ENCODE results near the gene SRRM4. TPM values are rescaled to one million over a fixed set of nuclear protein-coding genes. Genes with fewer than 3 reads are reported as not detected.

SRRM4 gene
- total RNA-seq, 1 experiment from 2014 or later = 0.02 TPM

DNA sequence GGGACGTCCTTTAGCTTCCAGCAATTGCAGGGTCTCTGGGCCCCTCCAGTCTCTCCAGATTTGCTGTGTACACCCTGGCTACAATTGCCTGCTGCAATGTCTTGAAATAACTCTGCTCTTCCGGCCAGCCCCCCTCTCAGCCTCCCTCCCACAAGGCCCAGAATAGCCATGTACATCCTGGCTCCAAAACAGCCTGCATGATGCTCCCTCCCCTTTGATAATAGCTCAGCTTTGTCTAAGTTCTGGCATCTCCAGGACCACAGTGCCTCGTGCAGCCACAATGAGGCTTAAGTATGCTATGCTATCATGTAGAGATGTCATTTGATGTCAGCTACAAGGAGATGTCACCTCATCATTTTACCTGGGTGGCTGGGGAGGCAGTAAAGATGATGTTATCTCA lies 74.6 kb downstream of the SRRM4 start:
- H3K79me2 ChIP-seq (ENCODE audit: insufficient read depth, low read length) = no peaks in the 10 kb centered on the region
- H3K4me1 ChIP-seq (ENCODE audit: control insufficient read depth in 1 of 2, insufficient read depth in 2 of 2, low read length in 2 of 2) = no peaks in the 10 kb centered on the region
- DNase-seq (ENCODE audit: low read depth, low spot score) (no peak), ATAC-seq (no peak)
- no peak overlapping the region for H3K4me3 ChIP-seq (replicated peaks in 1 of 2; ENCODE audit: low read depth in 1 of 2, low read length in 2 of 2)
- intact Hi-C loops (cut with micrococcal nuclease) = no loop called here
- H3K36me3 ChIP-seq (ENCODE audit: control insufficient read depth in 1 of 2, insufficient read depth in 2 of 2, low read length in 2 of 2) = no peaks in the 10 kb centered on the region
- ChIA-PET POLR2A (no interaction called here), RAD21 (ENCODE audit: low non-redundant PET in 1 of 2, low total read pairs in 2 of 2, uncharacterized antibody in 2 of 2, unreplicated experiment in 2 of 2) (no interaction called here), CTCF (no interaction called here)
- BruUV-seq (replicated peaks) = no TSS peak
- peaks cover 10% of the 10 kb centered on the region; the same call in 1 of the 2 replicates for H3K27me3 ChIP-seq (ENCODE audit: insufficient read depth, low read length)
- no peak overlapping the region for H3K4me2 ChIP-seq (ENCODE audit: low read length)
- TF ChIP-seq CBX3 (IDR thresholded peaks at IDR 0.05; ENCODE audit: low read depth) = no peak
- no peak for TF ChIP-seq CEBPB (IDR thresholded peaks at IDR 0.05; ENCODE audit: low read depth)
- no peak for TF ChIP-seq EZH2 (IDR thresholded peaks at IDR 0.05)
- TF ChIP-seq JUND (IDR thresholded peaks at IDR 0.05) = no peak
- no peak for TF ChIP-seq EZH2phosphoT487 (IDR thresholded peaks at IDR 0.05; ENCODE audit: borderline replicate concordance)
- no peak for TF ChIP-seq SIN3A (IDR thresholded peaks at IDR 0.05; ENCODE audit: low read depth)
- TF ChIP-seq, protein P1, sequence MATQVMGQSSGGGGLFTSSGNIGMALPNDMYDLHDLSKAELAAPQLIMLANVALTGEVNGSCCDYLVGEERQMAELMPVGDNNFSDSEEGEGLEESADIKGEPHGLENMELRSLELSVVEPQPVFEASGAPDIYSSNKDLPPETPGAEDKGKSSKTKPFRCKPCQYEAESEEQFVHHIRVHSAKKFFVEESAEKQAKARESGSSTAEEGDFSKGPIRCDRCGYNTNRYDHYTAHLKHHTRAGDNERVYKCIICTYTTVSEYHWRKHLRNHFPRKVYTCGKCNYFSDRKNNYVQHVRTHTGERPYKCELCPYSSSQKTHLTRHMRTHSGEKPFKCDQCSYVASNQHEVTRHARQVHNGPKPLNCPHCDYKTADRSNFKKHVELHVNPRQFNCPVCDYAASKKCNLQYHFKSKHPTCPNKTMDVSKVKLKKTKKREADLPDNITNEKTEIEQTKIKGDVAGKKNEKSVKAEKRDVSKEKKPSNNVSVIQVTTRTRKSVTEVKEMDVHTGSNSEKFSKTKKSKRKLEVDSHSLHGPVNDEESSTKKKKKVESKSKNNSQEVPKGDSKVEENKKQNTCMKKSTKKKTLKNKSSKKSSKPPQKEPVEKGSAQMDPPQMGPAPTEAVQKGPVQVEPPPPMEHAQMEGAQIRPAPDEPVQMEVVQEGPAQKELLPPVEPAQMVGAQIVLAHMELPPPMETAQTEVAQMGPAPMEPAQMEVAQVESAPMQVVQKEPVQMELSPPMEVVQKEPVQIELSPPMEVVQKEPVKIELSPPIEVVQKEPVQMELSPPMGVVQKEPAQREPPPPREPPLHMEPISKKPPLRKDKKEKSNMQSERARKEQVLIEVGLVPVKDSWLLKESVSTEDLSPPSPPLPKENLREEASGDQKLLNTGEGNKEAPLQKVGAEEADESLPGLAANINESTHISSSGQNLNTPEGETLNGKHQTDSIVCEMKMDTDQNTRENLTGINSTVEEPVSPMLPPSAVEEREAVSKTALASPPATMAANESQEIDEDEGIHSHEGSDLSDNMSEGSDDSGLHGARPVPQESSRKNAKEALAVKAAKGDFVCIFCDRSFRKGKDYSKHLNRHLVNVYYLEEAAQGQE (IDR thresholded peaks at IDR 0.05; ENCODE audit: low read depth) = no peak
- TF ChIP-seq POLR2AphosphoS5 (IDR thresholded peaks at IDR 0.05; ENCODE audit: low read depth, low read length) = no peak
- no peak for TF ChIP-seq TCF7L2 (IDR thresholded peaks at IDR 0.05; ENCODE audit: borderline replicate concordance, extremely low read depth, insufficient read depth, insufficient read length)
- TF ChIP-seq RAD21 (IDR thresholded peaks at IDR 0.05; ENCODE audit: low read depth) = no peak
- no peak for TF ChIP-seq SP1 (IDR thresholded peaks at IDR 0.05; ENCODE audit: low read depth)
- no peak for TF ChIP-seq ELF1 (IDR thresholded peaks at IDR 0.05; ENCODE audit: borderline replicate concordance, low read depth)
- TF ChIP-seq ZFX (IDR thresholded peaks at IDR 0.05) = no peak
- no peak for TF ChIP-seq EGR1 (IDR thresholded peaks at IDR 0.05; ENCODE audit: low read depth)
- TF ChIP-seq, protein P2, sequence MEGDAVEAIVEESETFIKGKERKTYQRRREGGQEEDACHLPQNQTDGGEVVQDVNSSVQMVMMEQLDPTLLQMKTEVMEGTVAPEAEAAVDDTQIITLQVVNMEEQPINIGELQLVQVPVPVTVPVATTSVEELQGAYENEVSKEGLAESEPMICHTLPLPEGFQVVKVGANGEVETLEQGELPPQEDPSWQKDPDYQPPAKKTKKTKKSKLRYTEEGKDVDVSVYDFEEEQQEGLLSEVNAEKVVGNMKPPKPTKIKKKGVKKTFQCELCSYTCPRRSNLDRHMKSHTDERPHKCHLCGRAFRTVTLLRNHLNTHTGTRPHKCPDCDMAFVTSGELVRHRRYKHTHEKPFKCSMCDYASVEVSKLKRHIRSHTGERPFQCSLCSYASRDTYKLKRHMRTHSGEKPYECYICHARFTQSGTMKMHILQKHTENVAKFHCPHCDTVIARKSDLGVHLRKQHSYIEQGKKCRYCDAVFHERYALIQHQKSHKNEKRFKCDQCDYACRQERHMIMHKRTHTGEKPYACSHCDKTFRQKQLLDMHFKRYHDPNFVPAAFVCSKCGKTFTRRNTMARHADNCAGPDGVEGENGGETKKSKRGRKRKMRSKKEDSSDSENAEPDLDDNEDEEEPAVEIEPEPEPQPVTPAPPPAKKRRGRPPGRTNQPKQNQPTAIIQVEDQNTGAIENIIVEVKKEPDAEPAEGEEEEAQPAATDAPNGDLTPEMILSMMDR (IDR thresholded peaks at IDR 0.05 in 2 of 3, conservative IDR thresholded peaks at IDR 0.05 in 1 of 3; ENCODE audit: borderline replicate concordance in 1 of 3, insufficient read depth in 1 of 3, low read depth in 2 of 3, low read length in 2 of 3) = no peak
- no peak for TF ChIP-seq FOSL1 (IDR thresholded peaks at IDR 0.05; ENCODE audit: low read depth)
- TF ChIP-seq, protein P3, sequence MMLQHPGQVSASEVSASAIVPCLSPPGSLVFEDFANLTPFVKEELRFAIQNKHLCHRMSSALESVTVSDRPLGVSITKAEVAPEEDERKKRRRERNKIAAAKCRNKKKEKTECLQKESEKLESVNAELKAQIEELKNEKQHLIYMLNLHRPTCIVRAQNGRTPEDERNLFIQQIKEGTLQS (IDR thresholded peaks at IDR 0.05) = no peak
- TF ChIP-seq YY1 (IDR thresholded peaks at IDR 0.05; ENCODE audit: extremely low read depth, insufficient replicate concordance, low read depth, low read length) = no peak
- no peak for TF ChIP-seq POLR2A (IDR thresholded peaks at IDR 0.05; ENCODE audit: borderline replicate concordance, extremely low read depth, insufficient read depth, insufficient read length)
- TF ChIP-seq, protein P4, sequence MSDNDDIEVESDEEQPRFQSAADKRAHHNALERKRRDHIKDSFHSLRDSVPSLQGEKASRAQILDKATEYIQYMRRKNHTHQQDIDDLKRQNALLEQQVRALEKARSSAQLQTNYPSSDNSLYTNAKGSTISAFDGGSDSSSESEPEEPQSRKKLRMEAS (IDR thresholded peaks at IDR 0.05) = no peak
- no peaks in the 10 kb centered on the region for H3K9me2 ChIP-seq (ENCODE audit: insufficient read depth)
- H3K27ac ChIP-seq (ENCODE audit: low read depth, low read length) = no peak overlapping the region
- H3K9ac ChIP-seq (ENCODE audit: low read length) = no peak overlapping the region
- H3K9me3 ChIP-seq (ENCODE audit: control insufficient read depth in 1 of 2, insufficient read depth in 1 of 2, low read depth in 1 of 2, low read length in 2 of 2) = no peaks in the 10 kb centered on the region
- no peak overlapping the region for H2AFZ ChIP-seq (ENCODE audit: low read depth, low read length, poor library complexity, severe bottlenecking)
- no peaks in the 10 kb centered on the region for H4K20me1 ChIP-seq (ENCODE audit: insufficient read depth)

Measured in HCT116 (cell line).